GM19468 (cell line): ENCODE data around the gene GLTPD2.

ENCODE experiments used
- ATAC-seq: cut with Tn5 transposase; IDR thresholded peaks from one replicate; pipeline ENCODE4 v1.9.1; 2021; ENCODE audit warnings: mild to moderate bottlenecking, moderate library complexity, moderate number of reproducible peaks; ENCODE audit not compliant: unreplicated experiment; ENCODE audit errors: extremely low read depth

GLTPD2 gene

DNA sequence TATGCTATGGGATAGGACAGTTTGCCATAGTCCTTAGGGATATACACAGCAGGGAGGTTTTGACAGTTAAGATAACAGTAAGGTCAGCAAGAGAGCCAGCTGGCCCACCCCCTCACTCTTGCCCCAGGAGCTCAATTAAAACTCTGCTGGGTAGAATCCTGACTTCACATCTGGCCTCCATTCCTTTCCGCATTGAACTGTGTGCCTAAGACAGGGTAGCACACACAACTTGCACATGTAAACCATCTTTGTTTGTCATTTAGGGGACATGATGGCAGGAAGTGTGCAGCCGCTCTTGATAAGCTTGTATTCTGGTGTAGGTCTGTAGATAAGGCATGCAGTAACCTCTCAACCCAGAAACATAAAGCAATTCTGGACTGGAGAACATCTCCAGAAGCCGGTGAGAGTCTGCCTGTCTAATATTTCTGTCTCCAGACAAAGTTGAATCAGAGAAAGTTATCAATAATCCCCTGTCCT is 49.6 kb downstream of the GLTPD2 start:
- ATAC-seq: no peak

DNA sequence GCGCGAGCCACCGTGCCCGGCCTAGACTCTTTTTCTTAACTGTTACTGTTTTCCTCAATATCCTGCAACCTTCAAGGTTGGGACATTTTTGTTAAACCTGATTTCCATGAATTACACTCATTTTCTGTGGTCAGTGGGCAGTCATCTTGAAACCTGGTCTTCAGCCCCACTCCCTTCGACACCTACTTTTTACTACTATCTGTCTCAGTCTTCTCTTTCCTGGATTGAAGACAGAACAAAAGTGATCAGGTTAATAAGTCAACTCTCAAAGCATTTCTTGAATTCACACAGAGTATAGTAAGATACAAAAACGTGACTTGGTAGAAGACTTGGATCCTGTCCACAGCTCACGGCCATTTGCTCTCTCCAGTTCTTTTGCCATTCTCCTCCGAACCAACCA is 50.5 kb downstream of the GLTPD2 start:
- no peak for ATAC-seq
